ENCODE results near the gene AVPI1. TPM values are rescaled to one million over a fixed set of nuclear protein-coding genes. Genes with fewer than 3 reads are reported as not detected.

AVPI1 gene
- total and polyA plus RNA-seq, 10 of the 15 experiments (the other 5 are each of a cell fraction or from before 2014, with no cell fraction given), result 0.08 to 1.4 (median 0.84) TPM

DNA sequence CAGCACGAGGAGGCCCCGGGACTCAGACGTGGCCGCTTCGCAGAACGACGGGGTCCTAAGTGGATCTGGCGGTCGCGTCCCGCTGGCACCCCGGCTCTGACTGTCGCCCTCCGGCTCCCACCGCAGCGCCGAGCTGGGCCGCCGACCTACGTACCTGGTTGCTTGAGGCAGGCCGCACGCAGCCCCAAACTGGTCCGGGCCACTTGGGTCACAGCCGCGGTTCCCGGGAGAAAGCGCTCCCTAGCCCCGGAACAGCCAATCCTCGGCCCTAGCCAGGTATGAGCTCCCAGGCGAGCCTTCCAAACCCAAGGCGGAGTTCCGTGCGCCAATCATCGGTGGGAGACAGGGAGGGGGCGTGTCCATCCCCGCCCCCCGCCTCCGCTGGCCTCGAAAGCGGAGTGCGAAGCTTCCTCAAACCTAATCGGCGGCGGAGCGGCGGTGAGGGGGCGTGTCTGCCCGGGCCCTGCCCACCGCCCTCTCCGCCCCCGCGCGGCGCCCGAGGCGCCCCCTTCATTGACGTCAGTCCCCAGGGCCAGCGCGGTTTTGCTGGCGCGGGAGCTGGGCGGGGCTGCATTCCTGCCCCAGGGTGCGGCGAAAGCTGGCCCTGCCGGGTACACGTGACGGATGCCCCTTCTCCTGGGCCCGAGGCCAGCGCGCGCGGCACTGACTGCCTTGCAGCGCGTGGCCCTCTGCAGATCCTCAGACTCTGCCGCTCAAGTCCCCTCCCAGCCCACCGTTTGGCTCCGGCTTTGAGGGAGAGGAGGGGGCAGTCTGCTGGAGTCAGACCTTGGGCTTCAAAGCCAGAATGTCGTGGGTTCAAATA is at the start of gene AVPI1 (continued):
- TF ChIP-seq, protein P1, sequence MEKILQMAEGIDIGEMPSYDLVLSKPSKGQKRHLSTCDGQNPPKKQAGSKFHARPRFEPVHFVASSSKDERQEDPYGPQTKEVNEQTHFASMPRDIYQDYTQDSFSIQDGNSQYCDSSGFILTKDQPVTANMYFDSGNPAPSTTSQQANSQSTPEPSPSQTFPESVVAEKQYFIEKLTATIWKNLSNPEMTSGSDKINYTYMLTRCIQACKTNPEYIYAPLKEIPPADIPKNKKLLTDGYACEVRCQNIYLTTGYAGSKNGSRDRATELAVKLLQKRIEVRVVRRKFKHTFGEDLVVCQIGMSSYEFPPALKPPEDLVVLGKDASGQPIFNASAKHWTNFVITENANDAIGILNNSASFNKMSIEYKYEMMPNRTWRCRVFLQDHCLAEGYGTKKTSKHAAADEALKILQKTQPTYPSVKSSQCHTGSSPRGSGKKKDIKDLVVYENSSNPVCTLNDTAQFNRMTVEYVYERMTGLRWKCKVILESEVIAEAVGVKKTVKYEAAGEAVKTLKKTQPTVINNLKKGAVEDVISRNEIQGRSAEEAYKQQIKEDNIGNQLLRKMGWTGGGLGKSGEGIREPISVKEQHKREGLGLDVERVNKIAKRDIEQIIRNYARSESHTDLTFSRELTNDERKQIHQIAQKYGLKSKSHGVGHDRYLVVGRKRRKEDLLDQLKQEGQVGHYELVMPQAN (conservative IDR thresholded peaks at IDR 0.05), result no peak
- no peak for TF ChIP-seq KLF5 (IDR thresholded peaks at IDR 0.05; ENCODE audit: partially characterized antibody)
- TF ChIP-seq PAX5 (IDR thresholded peaks at IDR 0.05; ENCODE audit: borderline replicate concordance, low read depth, low read length), result peak; percentile 43; the same call in 1 of the 2 replicates
- TF ChIP-seq POU2F2 (IDR thresholded peaks at IDR 0.05; ENCODE audit: borderline replicate concordance, low read depth, low read length), result no peak
- no peak for TF ChIP-seq TAF1 (IDR thresholded peaks at IDR 0.05; ENCODE audit: borderline replicate concordance, low read depth, low read length)
- peak; percentile 82 to 95; a peak in 3 of 4 replicates for TF ChIP-seq BHLHE40 (IDR thresholded peaks at IDR 0.05; ENCODE audit: borderline replicate concordance in 1 of 2, low read depth in 2 of 2, low read length in 1 of 2)
- TF ChIP-seq GATAD2B (conservative IDR thresholded peaks at IDR 0.05; ENCODE audit: low read depth), result peak; percentile 86
- TF ChIP-seq, protein P2, sequence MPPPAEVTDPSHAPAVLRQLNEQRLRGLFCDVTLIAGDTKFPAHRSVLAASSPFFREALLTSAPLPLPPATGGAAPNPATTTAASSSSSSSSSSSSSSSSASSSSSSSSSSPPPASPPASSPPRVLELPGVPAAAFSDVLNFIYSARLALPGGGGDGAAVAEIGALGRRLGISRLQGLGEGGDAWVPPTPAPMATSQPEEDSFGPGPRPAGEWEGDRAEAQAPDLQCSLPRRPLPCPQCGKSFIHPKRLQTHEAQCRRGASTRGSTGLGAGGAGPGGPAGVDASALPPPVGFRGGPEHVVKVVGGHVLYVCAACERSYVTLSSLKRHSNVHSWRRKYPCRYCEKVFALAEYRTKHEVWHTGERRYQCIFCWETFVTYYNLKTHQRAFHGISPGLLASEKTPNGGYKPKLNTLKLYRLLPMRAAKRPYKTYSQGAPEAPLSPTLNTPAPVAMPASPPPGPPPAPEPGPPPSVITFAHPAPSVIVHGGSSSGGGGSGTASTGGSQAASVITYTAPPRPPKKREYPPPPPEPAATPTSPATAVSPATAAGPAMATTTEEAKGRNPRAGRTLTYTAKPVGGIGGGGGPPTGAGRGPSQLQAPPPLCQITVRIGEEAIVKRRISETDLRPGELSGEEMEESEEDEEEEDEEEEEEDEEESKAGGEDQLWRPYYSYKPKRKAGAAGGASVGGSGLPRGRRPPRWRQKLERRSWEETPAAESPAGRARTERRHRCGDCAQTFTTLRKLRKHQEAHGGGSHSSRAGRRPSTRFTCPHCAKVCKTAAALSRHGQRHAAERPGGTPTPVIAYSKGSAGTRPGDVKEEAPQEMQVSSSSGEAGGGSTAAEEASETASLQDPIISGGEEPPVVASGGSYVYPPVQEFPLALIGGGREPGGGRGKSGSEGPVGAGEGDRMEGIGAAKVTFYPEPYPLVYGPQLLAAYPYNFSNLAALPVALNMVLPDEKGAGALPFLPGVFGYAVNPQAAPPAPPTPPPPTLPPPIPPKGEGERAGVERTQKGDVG (CRISPR knock-in tag; IDR thresholded peaks at IDR 0.05), result no peak
- no peak for TF ChIP-seq FOS (IDR thresholded peaks at IDR 0.05; ENCODE audit: borderline replicate concordance, extremely low read depth, insufficient read length)
- no peak for TF ChIP-seq MTA3 (IDR thresholded peaks at IDR 0.05; ENCODE audit: borderline replicate concordance, low read length)
- no peak for TF ChIP-seq POLR2AphosphoS5 (IDR thresholded peaks at IDR 0.05; ENCODE audit: low read length)
- TF ChIP-seq, protein P3, sequence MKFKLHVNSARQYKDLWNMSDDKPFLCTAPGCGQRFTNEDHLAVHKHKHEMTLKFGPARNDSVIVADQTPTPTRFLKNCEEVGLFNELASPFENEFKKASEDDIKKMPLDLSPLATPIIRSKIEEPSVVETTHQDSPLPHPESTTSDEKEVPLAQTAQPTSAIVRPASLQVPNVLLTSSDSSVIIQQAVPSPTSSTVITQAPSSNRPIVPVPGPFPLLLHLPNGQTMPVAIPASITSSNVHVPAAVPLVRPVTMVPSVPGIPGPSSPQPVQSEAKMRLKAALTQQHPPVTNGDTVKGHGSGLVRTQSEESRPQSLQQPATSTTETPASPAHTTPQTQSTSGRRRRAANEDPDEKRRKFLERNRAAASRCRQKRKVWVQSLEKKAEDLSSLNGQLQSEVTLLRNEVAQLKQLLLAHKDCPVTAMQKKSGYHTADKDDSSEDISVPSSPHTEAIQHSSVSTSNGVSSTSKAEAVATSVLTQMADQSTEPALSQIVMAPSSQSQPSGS (IDR thresholded peaks at IDR 0.05; ENCODE audit: low read length), result no peak
- TF ChIP-seq YY1 (IDR thresholded peaks at IDR 0.05; ENCODE audit: low read depth, low read length), result no peak; the same call in 1 of the 2 replicates
- TF ChIP-seq, protein P4, sequence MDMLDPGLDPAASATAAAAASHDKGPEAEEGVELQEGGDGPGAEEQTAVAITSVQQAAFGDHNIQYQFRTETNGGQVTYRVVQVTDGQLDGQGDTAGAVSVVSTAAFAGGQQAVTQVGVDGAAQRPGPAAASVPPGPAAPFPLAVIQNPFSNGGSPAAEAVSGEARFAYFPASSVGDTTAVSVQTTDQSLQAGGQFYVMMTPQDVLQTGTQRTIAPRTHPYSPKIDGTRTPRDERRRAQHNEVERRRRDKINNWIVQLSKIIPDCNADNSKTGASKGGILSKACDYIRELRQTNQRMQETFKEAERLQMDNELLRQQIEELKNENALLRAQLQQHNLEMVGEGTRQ (IDR thresholded peaks at IDR 0.05; ENCODE audit: borderline replicate concordance, low read depth, low read length), result peak; percentile 18
- TF ChIP-seq ASH2L (IDR thresholded peaks at IDR 0.05; ENCODE audit: borderline replicate concordance, low read depth), result no peak
- no peak for TF ChIP-seq BRCA1 (IDR thresholded peaks at IDR 0.05; ENCODE audit: low read depth, low read length)
- TF ChIP-seq KAT2A (conservative IDR thresholded peaks at IDR 0.05; ENCODE audit: control insufficient read depth, low read depth, low read length), result no peak
- TF ChIP-seq ZNF207 (IDR thresholded peaks at IDR 0.05; ENCODE audit: borderline replicate concordance), result peak; percentile 35; the same call in 1 of the 2 replicates
- TF ChIP-seq, protein P5, sequence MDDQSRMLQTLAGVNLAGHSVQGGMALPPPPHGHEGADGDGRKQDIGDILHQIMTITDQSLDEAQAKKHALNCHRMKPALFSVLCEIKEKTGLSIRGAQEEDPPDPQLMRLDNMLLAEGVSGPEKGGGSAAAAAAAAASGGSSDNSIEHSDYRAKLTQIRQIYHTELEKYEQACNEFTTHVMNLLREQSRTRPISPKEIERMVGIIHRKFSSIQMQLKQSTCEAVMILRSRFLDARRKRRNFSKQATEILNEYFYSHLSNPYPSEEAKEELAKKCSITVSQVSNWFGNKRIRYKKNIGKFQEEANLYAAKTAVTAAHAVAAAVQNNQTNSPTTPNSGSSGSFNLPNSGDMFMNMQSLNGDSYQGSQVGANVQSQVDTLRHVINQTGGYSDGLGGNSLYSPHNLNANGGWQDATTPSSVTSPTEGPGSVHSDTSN (IDR thresholded peaks at IDR 0.05; ENCODE audit: insufficient replicate concordance, low read depth, low read length), result peak; percentile 87
